ENCODE measurements around the gene TMEM272.

DNA sequence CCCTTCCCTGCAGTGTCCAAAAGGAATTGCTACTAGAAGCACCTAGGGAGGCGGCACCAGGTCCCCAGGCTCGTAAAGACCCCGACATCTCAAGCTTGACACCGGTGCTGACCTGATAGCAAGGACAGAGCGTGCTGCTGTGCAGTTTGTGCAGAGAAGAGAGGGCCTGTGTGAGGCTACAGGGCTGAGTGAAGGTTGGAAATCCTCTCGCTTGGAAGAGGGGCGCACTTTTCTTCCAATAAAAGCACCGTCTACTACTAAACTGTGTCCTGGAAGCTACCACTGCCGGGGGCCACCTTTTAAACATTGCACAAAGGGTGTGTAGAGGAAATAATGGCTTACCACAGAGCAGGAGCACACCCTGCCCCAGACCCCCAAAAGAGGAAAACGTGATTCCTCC, 11.0 kb downstream of the TMEM272 start:
- no peak for TF ChIP-seq EZH2 (IDR thresholded peaks at IDR 0.05; ENCODE audit: borderline replicate concordance, low read length)
- TF ChIP-seq, protein P1, sequence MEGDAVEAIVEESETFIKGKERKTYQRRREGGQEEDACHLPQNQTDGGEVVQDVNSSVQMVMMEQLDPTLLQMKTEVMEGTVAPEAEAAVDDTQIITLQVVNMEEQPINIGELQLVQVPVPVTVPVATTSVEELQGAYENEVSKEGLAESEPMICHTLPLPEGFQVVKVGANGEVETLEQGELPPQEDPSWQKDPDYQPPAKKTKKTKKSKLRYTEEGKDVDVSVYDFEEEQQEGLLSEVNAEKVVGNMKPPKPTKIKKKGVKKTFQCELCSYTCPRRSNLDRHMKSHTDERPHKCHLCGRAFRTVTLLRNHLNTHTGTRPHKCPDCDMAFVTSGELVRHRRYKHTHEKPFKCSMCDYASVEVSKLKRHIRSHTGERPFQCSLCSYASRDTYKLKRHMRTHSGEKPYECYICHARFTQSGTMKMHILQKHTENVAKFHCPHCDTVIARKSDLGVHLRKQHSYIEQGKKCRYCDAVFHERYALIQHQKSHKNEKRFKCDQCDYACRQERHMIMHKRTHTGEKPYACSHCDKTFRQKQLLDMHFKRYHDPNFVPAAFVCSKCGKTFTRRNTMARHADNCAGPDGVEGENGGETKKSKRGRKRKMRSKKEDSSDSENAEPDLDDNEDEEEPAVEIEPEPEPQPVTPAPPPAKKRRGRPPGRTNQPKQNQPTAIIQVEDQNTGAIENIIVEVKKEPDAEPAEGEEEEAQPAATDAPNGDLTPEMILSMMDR (conservative IDR thresholded peaks at IDR 0.05 in 1 of 2, IDR thresholded peaks at IDR 0.05 in 1 of 2; ENCODE audit: extremely low read depth in 1 of 2, insufficient read depth in 1 of 2, low read depth in 1 of 2, low read length in 2 of 2): no peak

All from mammary epithelial cell (primary cell).